HT1080 (cell line): ENCODE data around the gene WNT3A. TPM values are rescaled to one million over a fixed set of nuclear protein-coding genes. Genes with fewer than 3 reads are reported as not detected.
"Not testable (repeated sequence)": the region's sequence is repeated elsewhere in the genome, so short reads cannot be mapped to it uniquely, and the experiment has no call there.

Source experiments
- DNase-seq: peaks from one replicate; pipeline ENCODE4 v3.0.0-alpha.2; 2015; ENCODE audit warnings: low read depth
- polyA plus RNA-seq, 2 experiments: library from polyadenylated mRNA; depleted of rRNA; stranded (reverse); fragments of >200 nt; gene quantifications; 2 replicates each; pipeline ENCODE4 v1.2.3, GENCODE V29; 2015
- total RNA-seq: library from RNA; depleted of rRNA; stranded (reverse); fragments of >200 nt; shearing (Covaris generic); gene quantifications from 2 replicates; pipeline ENCODE4 v1.2.3, GENCODE V29; 2014; rRNA removed

WNT3A gene, protein sequence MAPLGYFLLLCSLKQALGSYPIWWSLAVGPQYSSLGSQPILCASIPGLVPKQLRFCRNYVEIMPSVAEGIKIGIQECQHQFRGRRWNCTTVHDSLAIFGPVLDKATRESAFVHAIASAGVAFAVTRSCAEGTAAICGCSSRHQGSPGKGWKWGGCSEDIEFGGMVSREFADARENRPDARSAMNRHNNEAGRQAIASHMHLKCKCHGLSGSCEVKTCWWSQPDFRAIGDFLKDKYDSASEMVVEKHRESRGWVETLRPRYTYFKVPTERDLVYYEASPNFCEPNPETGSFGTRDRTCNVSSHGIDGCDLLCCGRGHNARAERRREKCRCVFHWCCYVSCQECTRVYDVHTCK
- total RNA-seq: not detected in 2 replicates
- polyA plus RNA-seq (2015; cell fraction: cytosol; rRNA removed): not detected in 2 replicates
- polyA plus RNA-seq (2015; cell fraction: nucleus; rRNA removed): 0.05 TPM in 1 of 2 replicates, not detected in the other

DNA sequence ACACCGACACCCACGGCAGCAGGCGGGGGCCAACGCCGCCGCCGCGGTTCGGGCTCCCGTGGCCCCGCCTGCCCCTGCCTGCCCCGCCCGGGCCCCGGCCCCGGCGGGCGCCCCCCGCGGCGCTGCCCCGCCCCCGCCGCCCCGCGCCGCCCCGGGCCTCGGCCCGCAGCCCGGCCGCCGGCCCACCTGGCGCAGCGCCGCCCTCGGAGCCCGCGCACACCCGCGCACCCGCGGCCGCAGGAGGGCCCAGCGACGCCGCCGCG is at the start of gene WNT3A:
Gene WNT3A (plus strand): TSS at position 213 of the 263 bp plus-strand sequence. CDS start 131 bp downstream, outside the sequence.
- DNase-seq: no peak

DNA sequence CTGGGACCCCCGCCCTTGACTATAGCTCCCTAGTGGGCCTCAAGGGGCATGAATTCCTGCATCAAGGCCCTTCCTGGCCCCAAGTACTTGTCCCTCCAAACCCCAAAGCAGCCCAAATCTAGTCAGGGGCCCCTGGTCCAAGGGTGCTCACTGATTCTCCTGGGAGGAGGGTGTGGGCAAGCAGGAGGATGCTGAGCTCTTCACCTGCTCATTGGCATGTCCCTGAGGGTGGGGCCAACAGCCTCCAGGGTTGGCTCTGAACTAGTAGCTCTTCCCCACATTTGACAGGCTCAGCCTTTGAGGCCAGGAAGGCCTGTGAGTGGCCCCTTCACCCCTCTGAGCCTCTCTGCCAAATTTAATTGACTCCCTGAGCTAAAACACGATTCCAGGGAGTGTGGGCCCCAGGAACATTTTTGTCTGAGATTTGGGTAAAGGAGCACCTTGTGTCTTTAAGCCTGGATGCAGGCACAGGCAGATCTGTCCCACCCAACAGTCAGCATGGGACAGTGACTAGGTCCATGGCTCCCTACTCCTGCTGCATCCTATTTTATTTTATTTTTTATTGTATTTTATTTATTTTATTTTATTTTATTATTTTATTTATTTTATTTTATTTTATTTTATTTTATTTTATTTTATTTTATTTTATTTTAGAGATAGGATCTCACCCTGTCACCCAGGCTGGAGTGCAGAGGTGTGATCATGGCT is 48.0 kb upstream of the WNT3A start:
- DNase-seq: no peak

DNA sequence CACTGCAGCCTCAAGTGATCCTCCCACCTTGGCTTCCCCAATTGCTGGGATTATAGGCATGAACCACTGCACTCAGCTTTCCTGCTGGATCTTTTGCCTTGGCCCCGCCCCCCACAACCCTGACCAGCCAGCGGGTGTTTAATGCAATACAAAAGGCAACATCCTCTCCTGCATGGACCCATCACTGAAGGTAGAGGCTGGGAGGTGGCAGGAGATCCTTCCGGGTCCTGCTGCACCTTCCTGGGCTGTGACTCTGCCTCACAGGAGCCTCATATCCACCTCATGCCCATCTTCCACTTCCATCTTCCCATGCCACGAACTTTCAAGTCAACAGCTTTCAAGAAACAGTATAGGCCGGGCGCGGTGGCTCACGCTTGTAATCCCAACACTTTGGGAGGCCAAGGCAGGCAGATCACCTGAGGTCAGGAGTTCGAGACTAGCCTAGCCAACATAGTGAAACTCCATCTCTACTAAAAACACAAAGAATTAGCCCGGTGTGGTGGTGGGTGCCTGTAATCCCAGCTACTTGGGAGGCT is 47.4 kb upstream of the WNT3A start:
- no peak for DNase-seq

DNA sequence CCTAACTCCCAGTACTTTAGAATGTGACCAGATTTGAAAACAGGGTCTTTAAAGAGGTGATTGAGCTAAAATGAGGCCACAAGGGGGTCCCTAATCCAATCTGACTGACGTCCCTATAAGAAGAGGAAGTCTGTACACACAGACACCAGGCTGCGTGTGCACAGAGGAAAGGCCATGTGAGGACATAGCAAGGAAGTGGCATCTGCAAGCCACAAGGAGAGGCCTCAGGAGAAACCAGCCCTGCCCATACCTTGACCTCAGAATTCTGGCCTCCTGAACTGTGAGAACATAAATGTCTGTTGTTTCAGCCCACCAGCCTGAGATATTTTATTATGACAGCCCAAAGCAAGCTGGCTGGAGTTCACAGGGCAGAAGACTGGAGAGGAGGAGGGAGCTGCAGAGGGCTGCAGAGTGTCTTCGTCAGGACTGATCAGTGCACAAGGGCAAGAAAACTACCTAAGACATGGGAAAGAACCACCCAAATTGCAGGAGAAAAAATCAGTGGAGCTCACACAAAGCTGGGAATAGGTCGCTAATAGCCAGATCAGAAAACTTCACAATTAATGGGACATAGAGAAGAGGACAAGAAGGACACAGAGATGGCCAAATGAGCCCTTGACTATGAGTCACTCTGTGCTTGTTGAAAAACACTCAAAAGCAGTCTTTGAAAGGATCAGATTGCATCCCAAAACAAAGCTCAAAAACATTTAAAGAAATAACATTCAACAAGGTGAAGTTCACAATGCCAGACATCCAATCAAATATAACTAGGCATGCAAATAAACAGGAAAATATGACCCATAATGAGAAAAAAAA is 44.9 kb upstream of the WNT3A start:
- DNase-seq: no peak

DNA sequence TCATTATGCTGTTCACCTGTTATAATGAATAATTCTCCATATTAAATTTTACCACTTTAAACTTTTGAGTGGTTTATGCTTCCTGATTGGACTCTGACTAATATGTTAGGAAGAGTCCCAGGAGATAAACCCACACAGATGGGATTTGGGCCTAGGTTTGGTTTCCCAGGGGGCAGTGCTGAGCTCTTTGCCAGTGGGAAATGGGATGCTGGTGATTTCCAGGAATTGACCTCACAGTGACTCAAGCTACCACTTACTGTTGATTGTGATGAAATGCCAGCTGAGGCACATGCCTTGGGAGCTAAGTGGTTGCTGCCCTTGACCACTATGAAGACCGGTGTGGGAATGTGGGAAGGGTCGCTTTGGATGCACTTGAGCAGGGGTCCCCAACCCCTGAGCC is 40.1 kb upstream of the WNT3A start:
- peak; percentile 53 for DNase-seq

DNA sequence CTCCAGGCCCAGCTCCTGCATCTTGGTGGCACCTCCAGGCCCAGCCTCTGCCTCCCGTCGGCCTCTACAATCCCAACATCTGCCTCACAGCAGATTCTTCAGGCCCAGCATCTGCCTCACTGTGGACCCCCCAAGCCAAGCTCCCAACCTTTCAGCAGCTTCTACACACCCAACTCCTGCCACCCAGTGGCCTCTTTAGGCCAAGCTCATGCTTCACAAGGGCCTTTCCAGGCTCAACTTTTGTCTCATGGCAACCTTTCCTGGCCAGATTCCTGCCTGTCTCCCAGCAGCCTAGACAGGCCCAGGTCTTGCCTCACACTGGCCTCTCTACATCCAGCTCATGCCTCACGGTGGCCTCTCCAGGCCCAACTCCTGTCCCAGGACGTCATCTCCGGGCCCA is 39.0 kb upstream of the WNT3A start:
- not testable (repeated sequence) for DNase-seq

DNA sequence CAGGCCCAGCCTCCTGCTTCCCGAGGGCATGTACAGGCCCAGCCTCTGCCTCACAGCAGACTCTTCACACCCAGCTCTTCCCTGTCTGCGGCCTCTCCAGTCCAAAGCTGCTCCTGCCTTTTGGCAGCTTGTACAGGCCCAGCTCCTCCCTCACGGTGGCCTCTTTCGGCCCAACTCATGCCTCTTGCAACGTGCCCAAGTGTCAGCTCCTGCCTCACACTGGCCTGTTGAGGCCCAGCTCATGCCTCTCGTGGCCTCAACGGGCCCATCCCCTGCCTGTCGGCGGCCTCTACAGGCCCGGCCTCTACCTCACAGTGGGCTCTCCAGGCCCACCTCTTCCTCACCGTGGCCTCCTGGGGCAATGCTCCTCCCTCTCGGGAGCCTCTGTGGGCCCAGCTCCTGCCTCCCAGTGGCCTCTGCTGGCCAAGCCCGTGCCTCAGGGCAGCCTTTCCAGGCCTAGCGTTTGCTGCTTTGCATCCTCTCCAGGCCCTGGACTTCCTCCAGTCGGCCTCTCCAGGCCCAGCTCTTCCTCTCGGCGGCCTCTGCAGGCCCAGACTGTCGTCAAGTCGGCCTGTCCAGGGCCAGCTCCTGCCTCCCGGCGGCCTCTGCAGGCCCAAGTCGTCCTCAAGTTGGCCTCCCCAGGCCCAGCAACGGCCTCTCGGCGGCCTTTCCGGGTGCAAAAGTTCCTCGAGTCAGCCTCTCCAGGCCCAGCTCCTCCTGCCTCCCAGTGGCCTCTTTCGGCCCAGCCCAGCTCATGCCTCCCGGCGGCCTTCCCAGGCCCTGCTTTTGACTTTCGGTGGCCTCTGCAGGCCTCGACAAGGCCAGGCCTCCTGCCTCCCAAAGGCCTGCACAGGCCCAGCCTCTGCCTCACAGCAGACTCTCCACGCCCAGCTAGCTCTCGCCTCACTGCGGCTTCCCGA is 36.5 kb upstream of the WNT3A start:
- not testable (repeated sequence) for DNase-seq

DNA sequence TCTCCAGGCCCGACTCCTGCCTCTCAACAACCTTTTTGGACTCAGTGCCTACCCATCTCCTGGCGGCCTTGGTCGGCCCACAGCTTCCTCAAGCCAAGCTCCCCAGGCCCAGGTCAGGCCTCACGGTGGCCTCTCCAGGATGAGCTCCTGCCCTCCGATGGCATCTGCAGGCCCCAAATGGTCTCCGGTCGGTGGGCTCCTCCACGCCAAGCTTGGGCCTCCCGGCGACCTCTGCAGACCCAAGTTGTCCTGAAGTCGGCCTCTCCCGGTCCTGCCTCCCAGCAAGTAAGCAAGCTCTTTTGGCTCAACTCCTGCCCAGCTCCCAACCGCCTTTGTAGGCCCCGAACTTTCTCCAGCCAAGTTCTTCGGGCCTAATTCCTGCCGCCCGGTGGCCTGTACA is 35.6 kb upstream of the WNT3A start:
- not testable (repeated sequence) for DNase-seq

DNA sequence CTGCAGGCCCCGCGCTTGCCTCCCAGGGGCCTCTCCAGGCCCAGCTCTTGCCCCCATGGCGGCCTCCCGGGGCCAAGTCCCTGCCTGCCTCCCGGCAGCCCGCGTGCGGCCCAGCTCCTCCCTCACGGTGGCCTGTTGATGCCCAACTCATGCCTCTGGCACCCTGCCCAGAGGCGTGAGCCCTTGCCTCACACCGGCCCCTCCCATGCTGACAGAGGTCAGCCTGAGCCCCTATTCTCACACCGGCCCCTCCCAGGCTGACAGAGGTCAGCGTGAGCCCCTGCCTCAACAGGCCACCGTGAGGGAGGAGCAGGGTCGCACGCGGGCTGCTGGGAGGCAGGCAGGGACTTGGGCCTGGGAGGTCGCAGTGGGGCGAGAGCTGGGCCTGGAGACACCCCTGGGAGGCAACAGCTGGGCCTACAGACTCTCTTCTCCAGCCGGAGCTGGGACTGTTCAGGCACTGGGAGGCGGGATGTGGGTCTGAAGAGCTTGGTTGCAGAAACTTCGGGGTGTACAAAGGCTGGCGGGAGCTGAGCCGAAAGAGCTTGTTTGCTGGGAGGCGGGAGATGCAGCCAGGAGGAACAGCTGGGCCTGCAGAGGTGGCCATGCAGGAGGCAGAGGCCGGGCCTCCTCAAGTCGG is 35.0 kb upstream of the WNT3A start:
- not testable (repeated sequence) for DNase-seq

DNA sequence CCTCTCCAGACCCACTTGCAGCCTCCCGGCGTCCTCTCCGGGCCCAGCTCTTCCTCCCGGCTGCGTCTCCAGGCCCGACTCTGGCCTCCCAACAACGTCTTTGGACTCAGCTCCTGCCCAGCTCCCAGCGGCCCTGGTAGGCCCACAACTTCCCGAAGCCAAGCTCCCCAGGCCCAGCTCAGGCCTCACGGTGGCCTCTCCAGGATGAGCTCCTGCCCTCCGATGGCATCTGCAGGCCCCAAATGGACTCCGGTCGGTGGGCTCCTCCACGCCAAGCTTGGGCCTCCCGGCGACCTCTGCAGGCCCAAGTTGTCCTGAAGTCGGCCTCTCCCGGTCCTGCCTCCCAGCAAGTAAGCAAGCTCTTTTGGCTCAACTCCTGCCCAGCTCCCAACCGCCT is 34.5 kb upstream of the WNT3A start:
- DNase-seq: not testable (repeated sequence)

DNA sequence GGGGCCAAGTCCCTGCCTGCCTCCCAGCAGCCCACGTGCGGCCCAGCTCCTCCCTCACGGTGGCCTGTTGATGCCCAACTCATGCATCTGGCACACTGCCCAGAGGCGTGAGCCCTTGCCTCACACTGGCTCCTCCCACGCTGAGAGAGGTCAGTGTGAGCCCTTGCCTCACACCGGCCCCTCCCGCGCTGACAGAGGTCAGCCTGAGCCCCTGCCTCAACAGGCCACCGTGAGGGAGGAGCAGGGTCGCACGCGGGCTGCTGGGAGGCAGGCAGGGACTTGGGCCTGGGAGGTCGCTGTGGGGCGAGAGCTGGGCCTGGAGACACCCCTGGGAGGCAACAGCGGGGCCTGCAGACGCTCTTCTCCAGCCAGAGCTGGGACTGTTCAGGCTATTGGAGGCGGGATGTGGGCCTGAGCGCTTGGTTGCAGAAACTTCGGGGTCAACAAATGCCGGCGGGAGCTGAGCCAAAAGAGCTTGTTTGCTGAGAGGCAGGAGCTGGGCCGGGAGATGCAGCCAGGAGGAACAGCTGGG is 33.9 kb upstream of the WNT3A start:
- not testable (repeated sequence) for DNase-seq

DNA sequence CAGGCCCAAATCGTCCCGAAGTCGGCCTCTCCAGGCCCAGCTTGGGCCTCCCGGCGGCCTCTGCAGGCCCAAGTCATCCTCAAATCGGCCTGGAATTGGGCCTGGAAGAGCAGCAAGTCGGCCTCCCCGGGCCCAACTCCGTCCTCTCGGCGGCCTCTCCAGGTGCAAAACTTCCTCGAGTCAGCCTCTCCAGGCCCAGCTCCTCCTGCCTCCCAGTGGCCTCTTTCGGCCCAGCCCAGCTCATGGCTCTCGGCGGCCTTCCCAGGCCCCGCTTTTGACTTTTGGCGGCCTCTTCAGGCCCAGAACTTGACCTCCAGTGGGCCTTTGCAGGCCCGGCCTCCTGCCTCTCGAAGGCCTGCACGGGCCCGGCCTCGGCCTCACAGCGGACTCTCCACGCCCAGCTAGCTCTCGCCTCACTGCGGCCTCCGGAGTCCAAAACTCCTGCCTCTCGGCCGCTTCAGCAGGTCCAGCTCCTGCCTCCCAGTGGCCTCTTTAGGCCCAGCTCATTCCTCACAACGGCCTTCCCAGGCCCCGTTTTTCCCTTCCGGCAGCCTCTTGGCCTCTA is 33.0 kb upstream of the WNT3A start:
- DNase-seq: not testable (repeated sequence)

DNA sequence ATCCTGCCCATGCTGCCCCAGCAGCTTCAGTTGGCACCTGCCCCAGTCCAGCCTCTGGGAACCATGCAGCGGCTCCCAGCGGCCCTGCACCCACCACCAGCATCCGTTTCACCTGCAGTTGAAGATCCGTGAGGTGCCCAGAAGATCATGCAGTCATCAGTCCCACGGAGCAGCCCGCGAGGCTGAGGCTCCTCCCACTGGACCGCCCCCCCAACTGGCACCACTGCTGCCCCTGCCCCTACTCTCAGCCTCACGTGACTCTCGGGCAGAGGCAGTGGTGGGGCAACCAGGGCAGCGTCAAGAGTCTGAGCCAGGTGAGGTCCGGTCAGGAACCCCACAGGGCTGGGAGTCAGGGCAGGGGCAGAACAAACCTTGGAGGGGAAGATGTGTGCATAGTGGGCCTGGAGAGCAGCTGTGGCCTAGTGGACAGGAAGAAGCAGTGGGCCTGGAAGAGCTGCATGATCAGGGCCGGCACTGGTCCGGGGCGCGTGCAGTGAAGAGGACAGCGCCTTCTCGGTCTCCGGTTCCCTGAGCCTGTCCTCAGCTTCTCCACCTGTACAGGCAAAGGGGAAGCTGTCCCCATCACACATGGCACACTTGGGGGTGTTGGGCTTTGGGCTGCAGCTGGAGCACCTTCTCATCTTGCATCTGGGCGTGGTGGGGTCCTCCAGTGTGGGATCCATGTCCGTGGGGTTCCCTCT is 31.1 kb upstream of the WNT3A start:
- DNase-seq: not testable (repeated sequence)

DNA sequence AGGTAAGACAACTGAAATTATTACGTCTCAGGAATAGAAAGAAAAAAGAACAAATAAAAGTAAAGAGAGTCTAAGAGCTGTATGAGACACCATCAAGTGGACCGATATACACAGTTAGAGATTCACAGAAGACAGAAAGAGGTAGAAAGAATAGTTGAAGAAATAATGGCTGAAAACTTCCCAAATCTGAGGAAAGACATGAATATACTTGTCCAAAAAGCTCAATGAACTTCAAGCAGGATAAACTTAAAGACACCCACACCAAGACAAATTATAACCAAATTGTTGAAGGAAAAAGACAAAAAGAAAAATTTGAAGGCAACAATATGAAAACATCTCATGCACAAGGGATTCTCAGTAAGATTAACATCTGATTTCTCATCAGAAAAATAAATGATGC is 19.6 kb upstream of the WNT3A start:
- no peak for DNase-seq

DNA sequence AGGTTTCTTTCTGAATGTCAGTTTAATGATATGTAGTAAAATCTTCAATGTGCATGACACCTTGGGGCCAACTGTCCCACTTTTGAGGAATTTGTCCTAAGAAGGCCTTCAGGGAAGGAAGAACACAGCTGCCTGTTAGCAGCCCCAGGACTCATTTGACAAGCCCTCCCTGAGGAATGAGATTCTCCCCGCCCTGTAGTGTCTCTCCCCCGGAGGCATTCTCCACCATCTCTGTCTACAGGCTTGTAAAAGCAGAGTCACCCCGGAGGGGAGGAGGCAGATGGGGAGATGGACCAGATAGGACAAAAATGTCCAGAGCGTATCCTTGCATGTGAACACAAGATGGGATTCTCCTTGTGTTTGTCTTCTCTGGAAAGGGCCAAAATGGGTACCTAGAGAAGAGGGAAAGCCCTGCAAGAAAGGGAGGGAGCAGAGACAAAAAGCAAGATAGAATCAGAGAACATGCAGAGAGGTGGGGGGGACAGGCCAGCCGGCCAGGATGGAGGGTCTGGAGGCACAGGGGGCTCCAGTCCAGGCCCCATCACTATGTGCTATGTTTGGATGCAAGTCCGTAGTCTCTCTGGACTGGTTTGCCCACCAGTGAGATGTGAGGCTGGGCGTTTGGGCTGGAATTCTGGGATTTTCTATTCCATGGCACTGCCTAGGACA is 12.0 kb upstream of the WNT3A start:
- no peak for DNase-seq

DNA sequence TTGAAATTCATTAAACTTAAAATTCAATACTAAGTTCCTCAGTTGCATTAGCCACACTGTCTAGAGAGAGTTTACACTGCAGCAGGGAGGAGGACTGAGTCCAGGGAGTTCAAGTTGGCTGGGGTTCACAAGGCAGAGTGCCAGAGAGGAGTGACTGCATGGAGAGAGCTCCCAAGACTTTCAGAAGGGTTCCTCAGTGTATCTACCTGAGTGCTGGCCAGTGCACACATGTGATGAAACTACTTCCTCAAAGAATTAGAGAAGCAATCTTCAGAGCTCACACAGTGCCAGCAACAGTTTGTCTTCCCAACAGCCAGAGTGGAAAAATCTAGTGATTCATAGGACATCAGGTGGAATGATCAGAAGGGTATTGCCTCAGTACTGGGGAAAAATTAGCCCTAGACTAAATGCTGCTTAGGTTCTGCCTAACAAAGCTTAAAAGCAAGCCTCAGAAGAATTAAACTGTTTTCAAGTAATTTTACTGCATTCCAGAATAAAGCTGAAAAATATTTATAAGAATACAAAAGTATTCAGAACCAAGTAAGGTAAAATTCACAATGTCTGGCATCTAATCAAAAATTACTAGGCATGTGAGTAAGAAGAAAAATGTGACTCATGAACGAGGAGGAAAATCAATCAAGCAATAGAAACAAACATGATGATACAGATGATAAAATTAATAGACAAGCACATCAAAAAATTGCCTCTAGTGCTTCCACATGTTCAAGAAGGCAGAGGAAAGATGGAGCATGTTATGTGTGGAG is 10.4 kb upstream of the WNT3A start:
- DNase-seq: no peak

DNA sequence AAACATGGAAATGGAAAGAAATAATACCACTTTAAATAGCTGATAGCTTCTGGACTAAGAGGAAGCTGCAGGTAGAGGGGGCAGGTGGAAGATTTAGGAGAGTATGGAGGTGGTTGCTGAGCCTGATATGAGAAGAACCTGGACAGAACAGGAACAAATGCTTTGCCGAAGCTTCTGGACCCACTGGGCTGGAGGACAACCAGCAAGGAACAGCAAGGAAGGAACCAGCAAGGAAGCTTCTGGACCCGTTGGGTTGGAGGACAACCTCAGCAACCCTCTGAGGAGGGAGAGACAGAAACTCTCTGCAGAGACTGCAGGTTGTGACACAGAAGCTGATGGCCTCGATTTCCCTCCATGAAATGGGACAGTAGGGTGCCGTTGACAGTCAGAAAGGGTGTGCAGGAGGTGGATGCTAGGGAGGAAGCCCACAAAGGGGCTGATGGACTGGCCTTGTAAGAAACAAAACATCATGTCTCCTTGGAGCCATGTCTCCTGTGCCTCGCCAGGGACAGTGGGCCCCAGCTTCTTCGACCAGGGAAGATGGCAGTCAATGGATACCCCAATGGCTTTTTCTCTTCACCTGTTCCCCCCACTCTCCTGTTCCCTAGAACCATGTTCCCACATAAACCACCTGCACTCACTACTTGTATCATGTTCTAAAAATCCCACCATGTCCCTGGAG is 8.3 kb upstream of the WNT3A start:
- no peak for DNase-seq
